D721Med (cell line): Measurements from ENCODE around the gene WNT2.

ENCODE experiments used
- DNase-seq: peaks from one replicate; pipeline ENCODE4 v3.0.0; 2011; ENCODE audit warnings: low spot score; ENCODE audit not compliant: insufficient read length
- FAIRE-seq: peaks from 2 replicates; lab custom pipeline; 2011; peaks lifted over from hg19 to GRCh38; lab: Jason Lieb, UNC
- CTCF ChIP-seq: IDR thresholded peaks from 2 replicates; pipeline ENCODE4 v1.5.1; 2012; ENCODE audit warnings: mild to moderate bottlenecking, control low read depth; ENCODE audit not compliant: insufficient read depth; ENCODE audit errors: missing control alignments

The WNT2 gene

DNA sequence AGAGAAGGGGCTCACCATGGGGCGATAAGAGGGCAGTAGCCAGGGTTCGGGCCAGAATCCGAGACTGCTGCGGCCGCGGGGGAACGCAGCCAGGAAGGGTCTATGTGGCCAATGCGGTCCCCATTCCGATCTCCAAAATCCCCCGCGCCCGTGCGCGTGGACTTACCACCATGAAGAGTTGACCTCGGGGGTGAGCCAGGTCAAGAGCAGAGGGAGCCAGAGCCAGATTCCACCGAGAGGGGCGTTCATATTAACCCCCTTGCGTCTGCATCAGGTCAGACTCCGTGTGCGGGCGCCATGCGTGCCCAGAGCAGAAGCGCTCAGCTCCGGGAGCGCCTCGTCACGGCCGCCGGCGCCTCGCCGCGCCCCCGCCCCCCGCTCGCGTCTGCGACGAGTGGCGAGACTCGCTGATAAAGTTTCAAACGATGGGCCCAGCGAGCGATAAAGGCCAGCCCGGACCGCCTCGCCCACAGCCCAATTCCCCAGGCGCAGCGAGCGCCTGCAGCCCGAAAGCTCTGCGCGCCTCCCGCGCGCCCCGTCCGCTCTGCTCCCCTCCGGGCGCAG, at the start of gene WNT2:
WNT2 (minus strand) TSS at position 318 of the 564 bp plus-strand sequence; CDS start at position 249, 69 bp downstream.
- no peak for TF ChIP-seq CTCF
- DNase-seq (no peak), FAIRE-seq (no peak)

- FAIRE-seq = no peak
- DNase-seq = no peak
- TF ChIP-seq CTCF = no peak
These were observed 49.2 kb upstream of the WNT2 start for GRCh38 chr7:117372073-117372472.

DNA sequence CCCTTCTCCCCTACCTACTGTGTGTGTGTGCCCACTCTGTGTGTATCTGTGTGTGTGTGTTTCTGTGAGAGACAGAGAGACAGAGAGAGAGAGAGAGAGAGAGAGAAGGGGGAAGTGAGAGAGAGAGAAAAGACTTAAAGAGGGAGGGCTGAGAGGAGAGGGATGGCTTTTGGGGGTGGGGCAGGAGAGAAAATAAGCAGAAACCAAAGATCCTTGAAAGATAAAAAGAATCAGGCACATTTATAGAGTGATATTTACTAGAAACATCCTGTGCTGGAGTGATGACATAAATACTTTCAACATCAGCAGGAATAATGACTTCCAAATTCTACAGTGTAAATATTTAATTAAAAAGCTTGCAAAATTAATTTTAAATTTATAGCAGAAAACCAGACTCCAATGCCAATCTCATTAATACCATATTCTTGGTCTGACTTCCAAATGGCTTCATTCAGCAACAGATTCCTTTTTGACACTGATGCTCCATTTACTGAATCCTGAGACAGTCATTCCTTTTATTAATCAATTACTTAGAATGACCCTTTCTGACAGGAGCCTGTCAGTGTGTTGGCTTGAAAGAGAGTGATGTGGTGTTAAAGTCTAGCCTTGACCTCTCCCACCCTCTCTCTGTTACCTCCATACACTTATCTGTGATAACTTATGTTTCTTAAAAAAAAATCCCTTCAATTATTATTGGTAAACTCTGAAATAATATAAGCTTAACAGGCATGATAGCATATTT, 41.7 kb upstream of the WNT2 start:
- FAIRE-seq (no peak), DNase-seq (no peak)
- TF ChIP-seq CTCF = no peak

- no peak for FAIRE-seq
- DNase-seq = no peak
- no peak for TF ChIP-seq CTCF
These were observed 39.5 kb upstream of the WNT2 start for GRCh38 chr7:117362294-117362888.

- TF ChIP-seq CTCF = no peak
- FAIRE-seq = no peak
These were observed 27.2 kb upstream of the WNT2 start for GRCh38 chr7:117350027-117350426.

GRCh38 chr7:117349570-117349969, 26.7 kb upstream of the WNT2 start:
- DNase-seq (no peak), FAIRE-seq (no peak)
- no peak for TF ChIP-seq CTCF

More at GRCh38 chr7:117350027-117350426, 27.2 kb upstream of the WNT2 start:
- no peak for DNase-seq
